Panc1 (cell line): Measurements from ENCODE around the gene VRK3.

Experiments used
- CTCF ChIP-seq: fragments of 450-650 bp; IDR thresholded peaks from 2 replicates; pipeline ENCODE4 v1.5.1; 2017; ENCODE audit warnings: mild to moderate bottlenecking
- POLR2AphosphoS5 ChIP-seq: IDR thresholded peaks from 2 replicates; pipeline ENCODE4 v1.6.1; 2012; ENCODE audit warnings: mild to moderate bottlenecking, low read depth, low read length, moderate library complexity
- REST ChIP-seq, 2 experiments: IDR thresholded peaks; 2 replicates each; pipeline ENCODE4 v1.6.1; 2011 to 2012; ENCODE audit warnings: low read depth in 2 of 2, control low read depth in 1 of 2, low read length in 1 of 2, mild to moderate bottlenecking in 1 of 2, moderate library complexity in 1 of 2; ENCODE audit not compliant: insufficient read depth in 1 of 2

- TF ChIP-seq CTCF: no peak
- no peak for TF ChIP-seq REST (IDR thresholded peaks at IDR 0.05; ENCODE audit: insufficient read depth in 1 of 2, low read depth in 2 of 2, low read length in 1 of 2)
- no peak for TF ChIP-seq POLR2AphosphoS5
These were observed 73.2 kb downstream of the VRK3 start for GRCh38 chr19:49951806-49952478.
